Testis (tissue), 2 donors: ENCODE measurements around the gene PITPNM1.

Source experiments
- CTCF ChIP-seq, 3 experiments: fragments of 450-650 bp in 2 of 3; fragments of 200-600 bp in 1 of 3; sonication (generic) in 1 of 3; IDR thresholded peaks; one replicate each; pipeline ENCODE4 v1.5.1; 2016 to 2019; ENCODE audit warnings: antibody characterized with exemption in 3 of 3, mild to moderate bottlenecking in 2 of 3, moderate library complexity in 1 of 3
- POLR2A ChIP-seq: fragments of 450-650 bp; IDR thresholded peaks from one replicate; pipeline ENCODE4 v1.6.1; 2017; ENCODE audit warnings: antibody characterized with exemption, mild to moderate bottlenecking, moderate library complexity

- TF ChIP-seq CTCF (IDR thresholded peaks at IDR 0.05) (no peak), POLR2A (no peak)
These were observed 15.8 kb downstream of the PITPNM1 start for GRCh38 chr11:67489203-67489884.
